OCI-LY3 (cell line): ENCODE measurements around the gene DLK1.

Experiments
- CTCF ChIP-seq: fragments of 200-600, 300-600 bp; sonication (generic); IDR thresholded peaks from 2 replicates; pipeline ENCODE4 v1.5.1; 2014; ENCODE audit warnings: antibody characterized with exemption, low read length, low read depth
- EZH2phosphoT487 ChIP-seq: fragments of 200-600 bp; shearing (Covaris generic); IDR thresholded peaks from 2 replicates; pipeline ENCODE4 v1.6.1; 2018; ENCODE audit warnings: antibody characterized with exemption, mixed run types, low read depth

GRCh38 chr14:100764471-100765115 is 37.9 kb downstream of the DLK1 start:
- TF ChIP-seq CTCF: no peak
- no peak for TF ChIP-seq EZH2phosphoT487
